ENCODE measurements around the gene EGF.

DNA sequence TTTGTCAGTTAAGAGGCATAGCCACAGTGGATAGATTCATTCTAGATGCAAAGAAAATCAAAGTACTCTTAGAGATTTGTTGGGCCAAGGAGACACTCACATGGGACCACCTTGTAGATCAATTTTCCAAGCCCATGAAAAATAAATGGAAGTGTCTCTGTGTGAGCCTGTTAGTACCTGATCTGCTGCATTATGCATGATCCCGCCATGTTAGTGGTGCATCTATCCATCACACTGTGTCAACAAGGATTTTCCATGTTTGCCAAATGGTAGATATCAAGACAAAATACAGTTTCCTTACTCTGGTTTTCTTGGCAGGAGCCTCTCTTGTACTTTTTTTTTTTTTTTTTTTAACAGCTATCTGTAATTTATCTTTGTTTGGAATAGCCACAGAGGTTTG, 112.4 kb downstream of the EGF start:
- TF ChIP-seq, protein P1, sequence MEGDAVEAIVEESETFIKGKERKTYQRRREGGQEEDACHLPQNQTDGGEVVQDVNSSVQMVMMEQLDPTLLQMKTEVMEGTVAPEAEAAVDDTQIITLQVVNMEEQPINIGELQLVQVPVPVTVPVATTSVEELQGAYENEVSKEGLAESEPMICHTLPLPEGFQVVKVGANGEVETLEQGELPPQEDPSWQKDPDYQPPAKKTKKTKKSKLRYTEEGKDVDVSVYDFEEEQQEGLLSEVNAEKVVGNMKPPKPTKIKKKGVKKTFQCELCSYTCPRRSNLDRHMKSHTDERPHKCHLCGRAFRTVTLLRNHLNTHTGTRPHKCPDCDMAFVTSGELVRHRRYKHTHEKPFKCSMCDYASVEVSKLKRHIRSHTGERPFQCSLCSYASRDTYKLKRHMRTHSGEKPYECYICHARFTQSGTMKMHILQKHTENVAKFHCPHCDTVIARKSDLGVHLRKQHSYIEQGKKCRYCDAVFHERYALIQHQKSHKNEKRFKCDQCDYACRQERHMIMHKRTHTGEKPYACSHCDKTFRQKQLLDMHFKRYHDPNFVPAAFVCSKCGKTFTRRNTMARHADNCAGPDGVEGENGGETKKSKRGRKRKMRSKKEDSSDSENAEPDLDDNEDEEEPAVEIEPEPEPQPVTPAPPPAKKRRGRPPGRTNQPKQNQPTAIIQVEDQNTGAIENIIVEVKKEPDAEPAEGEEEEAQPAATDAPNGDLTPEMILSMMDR (conservative IDR thresholded peaks at IDR 0.05; ENCODE audit: low read depth, low read length), result no peak
- TF ChIP-seq EZH2 (IDR thresholded peaks at IDR 0.05; ENCODE audit: borderline replicate concordance, low read depth, low read length, poor library complexity, severe bottlenecking), result no peak

All from A673 (cell line).